IMR-90 (cell line): Measurements from ENCODE around the gene HSFX1. TPM values are rescaled to one million over a fixed set of nuclear protein-coding genes. Genes with fewer than 3 reads are reported as not detected.

Experiments
- ATAC-seq: fragments of 200-7000 bp; cut with Tn5 transposase; 2 replicates; pipeline ENCODE4 v1.9.1; 2020; ENCODE audit warnings: low read depth, mild to moderate bottlenecking, moderate library complexity
- BruUV-seq: library from RNA; stranded (reverse); fragments of 400-500 nt; replicated peaks from 2 replicates; lab custom pipeline; 2021; lab: Mats Ljungman, UMichigan
- CTCF ChIA-PET: fragments of 300-600 bp; formaldehyde crosslinking; extraction: SDS; loops from one replicate; lab custom pipeline; 2021; ENCODE audit warnings: antibody characterized with exemption; lab: Yijun Ruan, JAX
- POLR2A ChIA-PET: fragments of 300-600 bp; sonication (Branson Sonifier 250); formaldehyde crosslinking; loops from one replicate; lab custom pipeline; 2022; ENCODE audit warnings: antibody characterized with exemption; ENCODE audit not compliant: unreplicated experiment; lab: Charles Lee
- DNase-seq: peaks from one replicate; pipeline ENCODE4 v3.0.0; 2013
- H2AFZ ChIP-seq: replicated peaks from 2 replicates; pipeline ENCODE3; 2013; ENCODE audit warnings: low read length, mild to moderate bottlenecking; ENCODE audit not compliant: poor library complexity
- H2AK5ac ChIP-seq: 2 replicates; pipeline ENCODE4 v1.6.1; 2013; ENCODE audit warnings: low read depth, low read length, inconsistent platforms
- H2AK9ac ChIP-seq: replicated peaks from 2 replicates; pipeline ENCODE3; 2013; ENCODE audit warnings: mild to moderate bottlenecking, low read depth, low read length, moderate library complexity; ENCODE audit not compliant: poor library complexity
- H2BK120ac ChIP-seq: 2 replicates; pipeline ENCODE4 v1.6.1; 2013; ENCODE audit warnings: low read depth, low read length, inconsistent platforms
- H2BK15ac ChIP-seq: 3 replicates; pipeline ENCODE4 v1.6.1; 2013; ENCODE audit warnings: low read depth, low read length, inconsistent platforms
- H2BK20ac ChIP-seq: 2 replicates; pipeline ENCODE4 v1.6.1; 2013; ENCODE audit warnings: low read depth, mild to moderate bottlenecking, inconsistent platforms, low read length, moderate library complexity
- H2BK5ac ChIP-seq: 2 replicates; pipeline ENCODE4 v1.6.1; 2013; ENCODE audit warnings: mild to moderate bottlenecking, low read depth, low read length, inconsistent platforms; ENCODE audit not compliant: poor library complexity, severe bottlenecking
- H3K14ac ChIP-seq: replicated peaks from 2 replicates; pipeline ENCODE4 v1.6.1; 2013; ENCODE audit warnings: low read depth, low read length, inconsistent platforms
- H3K18ac ChIP-seq: 2 replicates; pipeline ENCODE4 v1.6.1; 2013; ENCODE audit warnings: low read depth, low read length, control low read depth
- H3K23ac ChIP-seq: 2 replicates; pipeline ENCODE4 v1.6.1; 2013; ENCODE audit warnings: low read depth, low read length, inconsistent platforms
- H3K27ac ChIP-seq: 2 replicates; pipeline ENCODE4 v1.5.1; 2013; ENCODE audit warnings: mild to moderate bottlenecking, control low read depth, low read length; ENCODE audit not compliant: insufficient read depth
- H3K27me3 ChIP-seq: 2 replicates; pipeline ENCODE4 v1.6.1; 2013; ENCODE audit warnings: low read length; ENCODE audit not compliant: control insufficient read depth, insufficient read depth
- H3K36me3 ChIP-seq: 2 replicates; pipeline ENCODE4 v1.6.1; 2013; ENCODE audit warnings: low read length, mixed read lengths; ENCODE audit not compliant: control insufficient read depth, insufficient read depth
- H3K4ac ChIP-seq: 2 replicates; pipeline ENCODE4 v1.6.1; 2013; ENCODE audit warnings: low read depth, low read length, inconsistent platforms
- H3K4me1 ChIP-seq: 2 replicates; pipeline ENCODE4 v1.6.1; 2013; ENCODE audit warnings: low read length, mixed read lengths; ENCODE audit not compliant: control insufficient read depth, insufficient read depth
- H3K4me2 ChIP-seq: 2 replicates; pipeline ENCODE4 v1.6.1; 2013; ENCODE audit warnings: low read depth, mild to moderate bottlenecking, control low read depth, low read length, moderate library complexity
- H3K4me3 ChIP-seq: 2 replicates; pipeline ENCODE4 v1.5.1; 2013; ENCODE audit warnings: low read depth, mild to moderate bottlenecking, control low read depth, low read length, moderate library complexity; ENCODE audit not compliant: insufficient read depth
- H3K56ac ChIP-seq: 2 replicates; pipeline ENCODE4 v1.6.1; 2013; ENCODE audit warnings: low read length, inconsistent platforms; ENCODE audit not compliant: insufficient read depth; ENCODE audit errors: extremely low read depth
- H3K79me1 ChIP-seq, 2 experiments: 2 replicates each; pipeline ENCODE4 v1.6.1; 2013; ENCODE audit warnings: low read length in 2 of 2, inconsistent platforms in 1 of 2, low read depth in 1 of 2
- H3K9ac ChIP-seq: 2 replicates; pipeline ENCODE4 v1.6.1; 2013; ENCODE audit warnings: low read depth, low read length, control low read depth
- H3K9me1 ChIP-seq: 2 replicates; pipeline ENCODE4 v1.6.1; 2013; ENCODE audit warnings: low read length, inconsistent platforms; ENCODE audit not compliant: insufficient read depth
- H3K9me3 ChIP-seq: 2 replicates; pipeline ENCODE4 v1.6.1; 2013; ENCODE audit warnings: low read length; ENCODE audit not compliant: control insufficient read depth, insufficient read depth
- H4K20me1 ChIP-seq: 2 replicates; pipeline ENCODE4 v1.6.1; 2013; ENCODE audit warnings: low read length, inconsistent platforms; ENCODE audit not compliant: insufficient read depth
- H4K5ac ChIP-seq: 2 replicates; pipeline ENCODE4 v1.6.1; 2013; ENCODE audit warnings: mild to moderate bottlenecking, low read depth, low read length, control low read depth
- H4K8ac ChIP-seq, 2 experiments: 2 replicates each; pipeline ENCODE4 v1.6.1; 2013; ENCODE audit warnings: low read depth in 2 of 2, low read length in 2 of 2, control low read depth in 1 of 2, inconsistent platforms in 1 of 2
- H4K91ac ChIP-seq: 2 replicates; pipeline ENCODE4 v1.6.1; 2013; ENCODE audit warnings: low read depth, low read length, inconsistent platforms; ENCODE audit not compliant: insufficient read depth
- BHLHE40 ChIP-seq: fragments of 150-350 bp; IDR thresholded peaks from 2 replicates; pipeline ENCODE4 v1.6.1; 2016; ENCODE audit warnings: mild to moderate bottlenecking, low read depth, low read length
- CHD1 ChIP-seq: IDR thresholded peaks from 2 replicates; pipeline ENCODE4 v1.6.1; 2012; ENCODE audit warnings: low read depth, low read length, improper control_type of control experiment
- CTCF ChIP-seq: conservative IDR thresholded peaks from 2 replicates; pipeline ENCODE4 v1.5.1; 2012; ENCODE audit warnings: mild to moderate bottlenecking, low read depth, low read length, improper control_type of control experiment
- ELK1 ChIP-seq: fragments of 150-350 bp; IDR thresholded peaks from 2 replicates; pipeline ENCODE4 v1.6.1; 2016; ENCODE audit warnings: low read depth, mild to moderate bottlenecking, low read length, moderate library complexity, borderline replicate concordance
- FOS ChIP-seq: fragments of 150-350 bp; IDR thresholded peaks from 2 replicates; pipeline ENCODE4 v1.6.1; 2016; ENCODE audit warnings: low read depth, low read length
- MAZ ChIP-seq: IDR thresholded peaks from 2 replicates; pipeline ENCODE4 v1.6.1; 2012; ENCODE audit warnings: low read depth, mild to moderate bottlenecking, low read length, improper control_type of control experiment, moderate library complexity, borderline replicate concordance
- MXI1 ChIP-seq: IDR thresholded peaks from 2 replicates; pipeline ENCODE4 v1.6.1; 2012; ENCODE audit warnings: low read depth, mild to moderate bottlenecking, low read length, moderate library complexity, borderline replicate concordance
- NFE2L2 ChIP-seq: fragments of 150-350 bp; IDR thresholded peaks from 2 replicates; pipeline ENCODE4 v1.6.1; 2016; ENCODE audit warnings: low read depth, mild to moderate bottlenecking, low read length
- POLR2A ChIP-seq: IDR thresholded peaks from 2 replicates; pipeline ENCODE4 v1.6.1; 2012; ENCODE audit warnings: mild to moderate bottlenecking, low read depth, low read length
- RAD21 ChIP-seq: IDR thresholded peaks from 2 replicates; pipeline ENCODE4 v1.6.1; 2012; ENCODE audit warnings: low read length, improper control_type of control experiment
- RCOR1 ChIP-seq: IDR thresholded peaks from 2 replicates; pipeline ENCODE4 v1.6.1; 2012; ENCODE audit warnings: mild to moderate bottlenecking, low read length, improper control_type of control experiment; ENCODE audit not compliant: insufficient replicate concordance
- USF2 ChIP-seq: fragments of 150-350 bp; IDR thresholded peaks from 2 replicates; pipeline ENCODE4 v1.6.1; 2017; ENCODE audit warnings: mild to moderate bottlenecking, antibody characterized with exemption, low read length, low read depth
- WGBS, 2 experiments: methylation state at CpG; one replicate each; pipeline versions ENCODE4 v1.1.5 to v1.1.7; 2013; ENCODE audit warnings: missing lambda C conversion rate in 2 of 2; ENCODE audit not compliant: insufficient read length in 1 of 2; ENCODE audit errors: extremely low coverage in 2 of 2; 5-methylcytosine and 5-hydroxymethylcytosine counted together
- dilution Hi-C: fragments of 300-500 bp; cut with HindIII; formaldehyde crosslinking; loops from one replicate; pipeline ENCODE4 v1.14.3; 2018; ENCODE audit warnings: low sequenced_read_pairs; ENCODE audit not compliant: unreplicated experiment
- in situ Hi-C: fragments of 300-500 bp; cut with MboI; formaldehyde crosslinking; loops from 3 replicates; pipeline ENCODE4 v1.14.3; 2019; ENCODE audit warnings: low sequenced_read_pairs, inconsistent platforms, mixed read lengths
- intact Hi-C: fragments of 100-400 bp; cut with micrococcal nuclease; formaldehyde crosslinking; loops from 2 replicates; pipeline ENCODE4 v1.10.0; 2022
- polyA plus RNA-seq, 3 experiments: library from polyadenylated mRNA; depleted of rRNA; stranded (reverse); fragments of >200 nt; gene quantifications; 2 replicates each; pipeline ENCODE4 v1.2.3, GENCODE V29; 2012; ENCODE audit warnings: low replicate concordance in 1 of 3
- total RNA-seq: library from RNA; depleted of rRNA; stranded (reverse); fragments of >200 nt; gene quantifications from 2 replicates; pipeline ENCODE4 v1.2.3, GENCODE V29; 2012

HSFX1 gene
- total and polyA plus RNA-seq, 2 of the 4 experiments (the other 2 are of a cell fraction), result 0.18 to 0.36 TPM

GRCh38 chrX:149819371-149819770, 45.5 kb downstream of the HSFX1 start:
- Histone ChIP-seq H2BK120ac (no peak overlapping the region), H2BK15ac (no peak overlapping the region), H2AK9ac (no peak overlapping the region), H3K4me2 (no peak overlapping the region), H2BK5ac (no peak overlapping the region), H2AFZ (no peak overlapping the region), H3K23ac (no peak overlapping the region), H4K8ac (no peak overlapping the region), H2BK20ac (no peak overlapping the region), H3K9me1 (no peaks in the 10 kb centered on the region), H3K9me3 (no peaks in the 10 kb centered on the region), H3K4me1 (no peaks in the 10 kb centered on the region), H3K79me1 (no peaks in the 10 kb centered on the region), H4K20me1 (no peaks in the 10 kb centered on the region), H2AK5ac (no peak overlapping the region), H4K91ac (no peak overlapping the region), H3K56ac (no peak overlapping the region), H3K9ac (no peak overlapping the region), H3K4ac (no peak overlapping the region), H3K27me3 (no peaks in the 10 kb centered on the region; the same call in 1 of the 2 replicates), H3K14ac (no peak overlapping the region), H3K4me3 (no peak overlapping the region), H4K5ac (no peak overlapping the region), H3K18ac (no peak overlapping the region), H3K27ac (no peak overlapping the region), H3K36me3 (no peaks in the 10 kb centered on the region)
- TF ChIP-seq BHLHE40 (no peak), MAZ (no peak), MXI1 (no peak), RCOR1 (no peak), FOS (no peak), RAD21 (no peak), ELK1 (no peak), CHD1 (no peak), POLR2A (no peak), NFE2L2 (no peak), CTCF (no peak), USF2 (no peak)
- BruUV-seq, result no TSS peak
- DNase-seq (no peak), ATAC-seq (no peak)
- intact Hi-C loops, result no loop called here
- dilution Hi-C loops, result no loop called here
- WGBS, 2 experiments, result 20% methylated on average over 1 of the region's 2 CpGs; no CpG with 5 or more reads in 1 of the 2 experiments
- in situ Hi-C loops, result no loop called here
- ChIA-PET CTCF (no interaction called here), POLR2A (no interaction called here)
